Mesendoderm (in vitro differentiated cells): ENCODE results near the gene GUCY2D.

ENCODE experiments used
- DNase-seq: peaks from one replicate; pipeline ENCODE4 v3.0.0; 2013
- H2AK5ac ChIP-seq: 2 replicates; pipeline ENCODE4 v1.6.1; 2013; ENCODE audit warnings: low read length, inconsistent platforms
- H2BK120ac ChIP-seq: 2 replicates; pipeline ENCODE4 v1.6.1; 2013; ENCODE audit warnings: low read depth, mild to moderate bottlenecking, low read length, moderate library complexity, mixed read lengths
- H2BK15ac ChIP-seq: replicated peaks from 2 replicates; pipeline ENCODE4 v1.6.1; 2013; ENCODE audit warnings: low read depth, mild to moderate bottlenecking, moderate library complexity
- H2BK5ac ChIP-seq: 2 replicates; pipeline ENCODE4 v1.6.1; 2013; ENCODE audit warnings: low read length, inconsistent platforms
- H3K18ac ChIP-seq: 2 replicates; pipeline ENCODE4 v1.6.1; 2013; ENCODE audit warnings: mild to moderate bottlenecking, low read length, mixed read lengths
- H3K23ac ChIP-seq: one replicate; pipeline ENCODE4 v1.6.1; 2013; ENCODE audit warnings: low read length
- H3K27ac ChIP-seq: 2 replicates; pipeline ENCODE4 v1.5.1; 2013; ENCODE audit warnings: low read depth, mild to moderate bottlenecking, inconsistent platforms, low read length, moderate library complexity
- H3K27me3 ChIP-seq: 2 replicates; pipeline ENCODE4 v1.6.1; 2013; ENCODE audit warnings: low read length, control low read depth, mild to moderate bottlenecking, inconsistent platforms; ENCODE audit not compliant: insufficient read depth, poor library complexity
- H3K36me3 ChIP-seq: 2 replicates; pipeline ENCODE4 v1.6.1; 2013; ENCODE audit warnings: low read length, inconsistent platforms; ENCODE audit not compliant: control insufficient read depth, insufficient read depth
- H3K4ac ChIP-seq: one replicate; pipeline ENCODE4 v1.6.1; 2013; ENCODE audit warnings: low read depth, mild to moderate bottlenecking, low read length, moderate library complexity
- H3K4me1 ChIP-seq: 2 replicates; pipeline ENCODE4 v1.6.1; 2013; ENCODE audit warnings: low read depth, low read length, inconsistent platforms; ENCODE audit not compliant: control insufficient read depth
- H3K4me2 ChIP-seq: 2 replicates; pipeline ENCODE4 v1.6.1; 2013; ENCODE audit warnings: low read length
- H3K4me3 ChIP-seq: 2 replicates; pipeline ENCODE4 v1.5.1; 2013; ENCODE audit warnings: mild to moderate bottlenecking, low read length
- H3K56ac ChIP-seq: one replicate; pipeline ENCODE4 v1.6.1; 2013; ENCODE audit warnings: low read length
- H3K79me1 ChIP-seq: 2 replicates; pipeline ENCODE4 v1.6.1; 2013; ENCODE audit warnings: low read length, inconsistent platforms
- H3K79me2 ChIP-seq: 2 replicates; pipeline ENCODE4 v1.6.1; 2013; ENCODE audit warnings: mild to moderate bottlenecking, low read length; ENCODE audit not compliant: control insufficient read depth, insufficient read depth
- H3K9ac ChIP-seq: 2 replicates; pipeline ENCODE4 v1.6.1; 2013; ENCODE audit warnings: low read length, inconsistent platforms
- H4K5ac ChIP-seq: one replicate; pipeline ENCODE4 v1.6.1; 2013; ENCODE audit warnings: low read length
- H4K8ac ChIP-seq: one replicate; pipeline ENCODE4 v1.6.1; 2013; ENCODE audit warnings: low read depth, mild to moderate bottlenecking, control low read depth, low read length, moderate library complexity
- WGBS: extraction: QIAGEN DNeasy Blood & Tissue Kit; methylation state at CpG from one replicate; pipeline ENCODE4 v1.1.7; 2013; ENCODE audit warnings: low lambda C conversion rate, missing lambda C conversion rate; ENCODE audit not compliant: insufficient coverage; ENCODE audit errors: extremely low coverage; 5-methylcytosine and 5-hydroxymethylcytosine counted together

The GUCY2D gene

GRCh38 chr17:7961421-7961820 lies 41.0 kb upstream of the GUCY2D start:
- WGBS = no CpG with 5 or more reads among the region's 2 CpGs
- Histone ChIP-seq H3K27ac (no peak overlapping the region), H2BK15ac (no peak overlapping the region), H2BK5ac (no peak overlapping the region), H3K36me3 (no peaks in the 10 kb centered on the region), H3K56ac (no peak overlapping the region), H2BK120ac (no peak overlapping the region), H3K18ac (no peak overlapping the region), H3K23ac (no peak overlapping the region), H4K8ac (no peak overlapping the region), H2AK5ac (no peak overlapping the region), H3K4ac (no peak overlapping the region), H3K27me3 (peaks cover 2% of the 10 kb centered on the region), H3K4me3 (no peak overlapping the region), H3K79me2 (no peaks in the 10 kb centered on the region), H3K4me2 (no peak overlapping the region), H3K79me1 (no peaks in the 10 kb centered on the region), H3K4me1 (no peaks in the 10 kb centered on the region), H4K5ac (no peak overlapping the region), H3K9ac (no peak overlapping the region)
- DNase-seq = no peak

DNA sequence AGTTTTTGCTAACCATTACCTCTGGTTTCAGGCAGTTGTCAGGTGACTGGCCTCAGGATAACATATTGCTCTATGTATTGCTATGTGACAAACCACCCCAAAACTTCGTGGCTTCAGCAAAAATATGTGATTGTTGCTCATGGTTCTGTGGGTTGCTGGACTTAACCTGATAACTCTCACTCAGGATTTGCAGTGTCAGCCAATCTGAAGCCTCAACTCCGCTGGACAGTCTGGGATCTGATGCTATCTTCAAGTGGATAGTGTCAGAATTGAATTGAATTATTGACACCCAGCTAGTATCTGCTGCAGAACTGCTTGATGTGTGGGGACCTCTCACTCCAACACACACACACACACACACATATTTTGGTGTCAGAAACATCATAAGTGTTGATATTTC lies 34.7 kb upstream of the GUCY2D start:
- H3K36me3 ChIP-seq = no peaks in the 10 kb centered on the region
- WGBS = no CpG with 5 or more reads among the region's 2 CpGs
- no peak for DNase-seq
- no peak overlapping the region for H2AK5ac ChIP-seq
- peaks cover 2% of the 10 kb centered on the region for H3K4me1 ChIP-seq
- no peak overlapping the region for H3K56ac ChIP-seq
- H3K27ac ChIP-seq = no peak overlapping the region
- H3K4me3 ChIP-seq = no peak overlapping the region
- no peak overlapping the region for H4K8ac ChIP-seq
- H3K18ac ChIP-seq = no peak overlapping the region
- H3K9ac ChIP-seq = no peak overlapping the region
- H3K4me2 ChIP-seq = no peak overlapping the region
- H4K5ac ChIP-seq = no peak overlapping the region
- H2BK5ac ChIP-seq = no peak overlapping the region
- H2BK15ac ChIP-seq = no peak overlapping the region
- H3K4ac ChIP-seq = no peak overlapping the region
- no peaks in the 10 kb centered on the region for H3K27me3 ChIP-seq
- H3K23ac ChIP-seq = no peak overlapping the region
- no peaks in the 10 kb centered on the region for H3K79me1 ChIP-seq
- H3K79me2 ChIP-seq = no peaks in the 10 kb centered on the region
- H2BK120ac ChIP-seq = no peak overlapping the region

DNA sequence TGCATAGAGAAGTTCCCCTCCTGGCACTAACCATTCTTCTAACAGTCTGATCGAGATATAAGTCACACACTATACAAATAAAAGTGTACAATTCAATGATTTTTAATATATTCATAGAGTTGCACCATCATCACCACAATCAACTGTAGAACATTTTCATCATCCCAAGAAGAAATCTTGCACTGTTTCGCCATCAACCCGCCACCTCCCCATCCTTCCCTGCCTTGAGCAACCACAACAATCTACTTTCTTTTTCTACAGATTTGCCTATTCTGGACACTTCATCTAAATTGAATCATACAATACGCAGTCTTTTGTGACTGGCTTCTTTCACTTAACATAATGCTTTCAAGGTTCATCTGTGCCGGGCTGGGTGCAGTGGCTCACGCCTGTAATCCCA lies 33.0 kb upstream of the GUCY2D start:
- no peak overlapping the region for H4K5ac ChIP-seq
- no peak overlapping the region for H2AK5ac ChIP-seq
- H2BK5ac ChIP-seq = no peak overlapping the region
- no CpG with 5 or more reads among the region's 6 CpGs for WGBS
- no peak overlapping the region for H3K4me2 ChIP-seq
- no peak overlapping the region for H3K23ac ChIP-seq
- H3K18ac ChIP-seq = no peak overlapping the region
- H3K4ac ChIP-seq = no peak overlapping the region
- H3K9ac ChIP-seq = no peak overlapping the region
- H2BK120ac ChIP-seq = no peak overlapping the region
- no peak overlapping the region for H2BK15ac ChIP-seq
- no peaks in the 10 kb centered on the region for H3K79me1 ChIP-seq
- no peak overlapping the region for H4K8ac ChIP-seq
- H3K27me3 ChIP-seq = no peaks in the 10 kb centered on the region
- H3K79me2 ChIP-seq = no peaks in the 10 kb centered on the region
- H3K4me1 ChIP-seq = peaks cover 2% of the 10 kb centered on the region
- H3K56ac ChIP-seq = no peak overlapping the region
- no peaks in the 10 kb centered on the region for H3K36me3 ChIP-seq
- H3K4me3 ChIP-seq = no peak overlapping the region
- H3K27ac ChIP-seq = no peak overlapping the region
- DNase-seq = no peak

DNA sequence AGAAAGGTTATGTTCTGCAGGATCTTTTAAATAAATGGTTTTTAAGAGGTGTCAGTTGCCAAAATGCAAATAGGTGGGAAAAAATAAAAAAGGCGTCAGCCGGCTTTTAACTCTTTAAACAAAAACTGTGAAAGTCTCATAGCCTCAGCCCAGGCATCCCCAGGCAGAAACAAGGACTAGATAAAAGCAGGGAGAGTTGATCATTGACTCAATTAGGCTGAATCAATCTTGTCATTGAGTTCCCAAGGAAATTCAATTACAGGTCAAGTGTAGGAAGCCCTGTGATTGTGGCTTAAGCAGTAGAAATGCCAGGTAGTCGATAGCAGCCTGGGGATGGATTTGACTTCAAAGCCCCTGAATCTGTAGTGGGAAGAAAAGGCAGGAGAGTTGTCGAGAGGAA lies 30.8 kb upstream of the GUCY2D start:
- DNase-seq = peak; percentile 60
- Histone ChIP-seq H3K4me2 (no peak overlapping the region), H3K27me3 (no peaks in the 10 kb centered on the region), H3K18ac (no peak overlapping the region), H2BK15ac (no peak overlapping the region), H3K79me2 (no peaks in the 10 kb centered on the region), H3K79me1 (no peaks in the 10 kb centered on the region), H3K27ac (peak overlapping the region; percentile 96), H3K36me3 (no peaks in the 10 kb centered on the region), H2BK120ac (no peak overlapping the region), H3K23ac (no peak overlapping the region), H3K4ac (no peak overlapping the region), H3K4me1 (peaks cover 2% of the 10 kb centered on the region), H4K8ac (no peak overlapping the region), H3K56ac (no peak overlapping the region), H3K4me3 (no peak overlapping the region), H2AK5ac (no peak overlapping the region), H3K9ac (no peak overlapping the region), H2BK5ac (no peak overlapping the region), H4K5ac (no peak overlapping the region)
- no CpG with 5 or more reads among the region's 4 CpGs for WGBS

DNA sequence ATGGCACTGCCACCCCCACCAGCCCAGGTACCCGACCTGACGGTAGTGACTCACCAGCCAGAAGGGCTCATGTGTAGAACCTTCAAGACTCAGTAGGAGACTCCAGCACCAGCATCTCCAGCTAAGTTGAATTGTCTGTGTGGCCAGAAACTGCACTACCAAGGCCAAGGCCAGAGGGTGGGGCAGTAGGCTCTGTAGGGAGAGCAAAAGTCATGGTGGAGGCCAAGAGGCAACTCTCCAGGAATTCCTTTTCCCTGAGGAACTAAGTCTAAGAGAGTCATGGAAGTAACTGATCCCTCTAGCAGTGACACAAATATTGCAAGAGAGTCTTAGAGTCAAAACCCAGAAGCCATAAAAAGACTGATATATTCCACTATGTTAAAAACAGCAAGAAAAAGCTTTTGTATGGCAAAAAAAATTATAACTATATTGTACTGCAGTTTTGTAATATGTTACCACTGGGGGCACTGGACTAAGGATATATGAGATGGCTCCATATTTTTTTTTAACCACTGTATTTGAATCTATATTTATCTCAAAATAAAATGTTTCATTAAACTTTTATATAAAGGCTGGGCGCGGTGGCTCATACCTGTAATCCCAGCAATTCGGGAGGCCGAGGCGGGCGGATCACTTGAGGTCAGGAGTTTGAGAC lies 30.2 kb upstream of the GUCY2D start:
- Histone ChIP-seq H3K27ac (peak overlapping the region; percentile 96), H3K36me3 (no peaks in the 10 kb centered on the region), H3K9ac (no peak overlapping the region), H3K79me2 (no peaks in the 10 kb centered on the region), H4K8ac (no peak overlapping the region), H3K4me3 (no peak overlapping the region), H2BK5ac (peak overlapping the region; percentile 43), H3K18ac (peak overlapping the region; percentile 53), H4K5ac (no peak overlapping the region), H3K23ac (no peak overlapping the region), H3K4me1 (peaks cover 2% of the 10 kb centered on the region), H2BK120ac (no peak overlapping the region), H3K4ac (no peak overlapping the region), H3K79me1 (no peaks in the 10 kb centered on the region), H3K27me3 (no peaks in the 10 kb centered on the region), H3K56ac (peak overlapping the region; percentile 62), H2BK15ac (no peak overlapping the region), H2AK5ac (no peak overlapping the region), H3K4me2 (no peak overlapping the region)
- WGBS = no CpG with 5 or more reads among the region's 8 CpGs
- peak; percentile 22 for DNase-seq

GRCh38 chr17:7974638-7975131 lies 27.7 kb upstream of the GUCY2D start:
- H3K27me3 ChIP-seq = no peaks in the 10 kb centered on the region
- H3K4me1 ChIP-seq = peaks cover 2% of the 10 kb centered on the region
- no peaks in the 10 kb centered on the region for H3K79me2 ChIP-seq
- H3K9ac ChIP-seq = no peak overlapping the region
- no peak overlapping the region for H4K5ac ChIP-seq
- H3K36me3 ChIP-seq = no peaks in the 10 kb centered on the region
- H3K18ac ChIP-seq = no peak overlapping the region
- H3K27ac ChIP-seq = no peak overlapping the region
- H3K4me3 ChIP-seq = no peak overlapping the region
- H3K4ac ChIP-seq = no peak overlapping the region
- H2BK15ac ChIP-seq = no peak overlapping the region
- no peak overlapping the region for H2BK120ac ChIP-seq
- H3K23ac ChIP-seq = no peak overlapping the region
- H3K4me2 ChIP-seq = no peak overlapping the region
- no peak overlapping the region for H2AK5ac ChIP-seq
- DNase-seq = no peak
- no peaks in the 10 kb centered on the region for H3K79me1 ChIP-seq
- no peak overlapping the region for H4K8ac ChIP-seq
- H2BK5ac ChIP-seq = no peak overlapping the region
- H3K56ac ChIP-seq = no peak overlapping the region
